Skeletal muscle cell (primary cell): ENCODE results near the gene GYPC.
A peak's percentile ranks its signal among the peaks of the same experiment; 100 is the strongest.
"Not testable (repeated sequence)": the region's sequence is repeated elsewhere in the genome, so short reads cannot be mapped to it uniquely, and the experiment has no call there.

Experiments
- DNase-seq: peaks from one replicate; pipeline ENCODE4 v3.0.0-alpha.2; 2010; ENCODE audit warnings: low read depth
- H3K4me3 ChIP-seq: 2 replicates; pipeline ENCODE4 v1.5.1; 2011; ENCODE audit warnings: low read depth, mild to moderate bottlenecking, control low read depth, low read length, moderate library complexity

Gene GYPC, protein sequence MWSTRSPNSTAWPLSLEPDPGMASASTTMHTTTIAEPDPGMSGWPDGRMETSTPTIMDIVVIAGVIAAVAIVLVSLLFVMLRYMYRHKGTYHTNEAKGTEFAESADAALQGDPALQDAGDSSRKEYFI

DNA sequence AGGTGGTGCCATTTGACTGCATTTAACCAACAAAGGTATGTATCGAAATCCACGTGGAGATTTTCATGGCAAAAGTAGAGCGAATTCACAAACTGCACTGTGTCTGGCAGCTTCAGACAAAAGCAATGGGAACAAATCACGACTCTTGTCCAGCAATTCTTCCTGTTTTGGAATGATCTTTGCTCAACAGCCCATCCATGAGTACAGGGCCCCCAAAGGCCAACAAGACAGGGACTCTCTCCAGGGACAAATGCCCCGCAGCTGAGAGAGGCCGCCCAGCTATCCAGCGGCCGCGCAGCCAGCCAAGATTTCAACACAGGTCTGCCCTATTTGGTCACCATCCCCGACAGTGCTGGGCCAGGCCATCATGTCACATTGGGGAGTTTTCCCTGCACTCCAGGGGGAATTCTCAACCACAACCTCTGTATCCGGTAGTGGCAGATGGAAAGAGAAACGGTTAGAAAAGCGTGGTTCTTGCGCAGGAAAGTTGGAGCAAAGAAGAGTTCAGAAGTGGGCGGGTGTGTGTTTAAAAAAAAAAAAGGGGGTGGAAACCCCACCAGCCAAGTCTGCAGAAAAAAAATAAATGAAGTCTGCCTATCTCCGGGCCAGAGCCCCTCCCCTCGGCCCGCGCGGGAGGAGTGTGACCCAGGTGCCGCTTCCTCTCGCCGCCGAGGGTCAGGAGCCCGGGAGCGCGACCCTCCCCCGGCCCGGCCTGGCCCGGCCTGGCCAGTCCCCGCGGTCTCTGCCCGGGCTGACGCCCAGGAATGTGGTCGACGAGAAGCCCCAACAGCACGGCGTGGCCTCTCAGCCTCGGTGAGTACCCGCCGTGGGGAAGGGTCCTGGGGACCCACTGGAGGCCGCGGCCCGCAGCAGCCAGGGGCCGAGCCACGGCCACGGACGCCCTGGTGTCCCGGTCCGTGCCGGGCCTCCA lies at the start of gene GYPC:
Gene GYPC, plus strand, starts transcription at position 659 of the 931 bp plus-strand sequence. Its CDS starts 106 bp downstream, at position 765.
- DNase-seq, result peak; percentile 62
- peak within 1 kb of the TSS; percentile 77 for H3K4me3 ChIP-seq

DNA sequence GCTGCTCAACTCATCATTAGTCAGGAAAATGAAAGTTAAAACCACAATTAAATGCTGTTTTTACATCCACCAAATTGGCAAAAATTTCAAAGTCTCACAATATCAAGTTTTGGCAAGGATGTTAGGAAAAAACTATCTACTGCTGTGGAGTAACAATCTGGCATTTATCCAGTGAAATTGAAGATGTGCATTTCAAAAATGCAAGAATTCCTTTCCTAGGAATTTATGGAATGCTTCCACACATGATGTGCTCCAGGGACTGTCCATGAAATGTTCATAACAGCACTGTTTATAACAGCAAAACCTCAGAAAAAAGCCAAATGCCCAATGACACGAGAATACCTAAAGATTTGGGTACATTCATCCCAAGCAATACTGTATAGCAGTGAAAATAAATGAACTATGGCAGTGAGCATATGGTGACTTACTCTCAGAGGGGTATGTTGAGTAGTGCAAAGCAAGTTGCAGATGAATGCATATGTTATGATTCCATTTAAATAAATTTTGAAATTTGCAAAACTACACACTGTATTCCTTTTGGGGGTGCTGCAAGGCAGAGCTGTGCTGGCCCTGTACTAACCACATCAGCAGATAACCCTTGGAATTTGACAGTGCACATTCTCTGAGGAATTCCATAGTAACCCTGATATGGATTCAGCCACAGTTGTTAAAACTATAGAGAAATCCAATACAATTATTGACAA lies 41.3 kb upstream of the GYPC start:
- H3K4me3 ChIP-seq, result no peak overlapping the region
- DNase-seq, result peak; percentile 11

DNA sequence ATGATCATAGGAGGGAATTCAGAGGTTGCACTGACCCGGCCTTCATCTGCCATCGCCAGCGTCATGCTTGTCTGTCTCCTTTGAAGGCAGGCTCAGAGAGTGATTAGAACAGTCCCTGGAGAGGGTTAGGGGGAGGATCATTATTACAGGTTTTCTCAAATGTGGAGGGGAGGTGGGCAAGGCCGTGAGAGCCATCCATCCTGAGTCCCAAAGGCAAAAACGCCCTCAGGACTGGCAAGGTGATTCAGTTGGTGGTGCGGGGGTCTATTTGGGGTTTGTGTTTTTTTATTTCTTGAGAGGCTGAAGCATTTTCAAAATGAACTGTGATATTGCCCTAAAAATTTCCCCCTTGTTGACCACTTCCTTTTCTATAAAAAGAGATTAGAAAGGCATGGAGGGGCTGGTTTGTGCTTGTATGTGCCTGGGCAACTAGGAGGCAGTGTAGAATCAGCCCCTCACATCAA lies 39.3 kb upstream of the GYPC start:
- no peak overlapping the region for H3K4me3 ChIP-seq
- DNase-seq, result no peak

DNA sequence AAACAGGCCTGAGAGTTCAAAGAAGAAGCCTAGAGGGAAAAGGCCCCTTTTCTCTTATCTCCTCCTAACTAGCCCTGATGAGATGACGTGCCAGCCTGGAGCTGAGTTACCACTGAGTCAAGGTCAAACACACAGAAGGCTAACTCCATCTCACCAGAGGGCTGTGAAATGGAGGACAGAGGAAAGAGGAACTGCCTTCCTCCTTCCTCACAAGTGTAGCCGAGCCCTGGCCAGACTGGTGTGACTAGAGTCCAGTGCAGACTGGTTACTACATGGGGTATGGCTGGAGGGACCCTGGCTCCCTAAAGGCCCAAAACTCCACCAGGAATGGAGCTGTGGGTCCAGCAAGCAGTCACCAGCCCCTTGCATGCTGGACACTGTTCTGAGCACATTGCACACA lies 35.7 kb upstream of the GYPC start:
- DNase-seq, result no peak
- no peak overlapping the region for H3K4me3 ChIP-seq

DNA sequence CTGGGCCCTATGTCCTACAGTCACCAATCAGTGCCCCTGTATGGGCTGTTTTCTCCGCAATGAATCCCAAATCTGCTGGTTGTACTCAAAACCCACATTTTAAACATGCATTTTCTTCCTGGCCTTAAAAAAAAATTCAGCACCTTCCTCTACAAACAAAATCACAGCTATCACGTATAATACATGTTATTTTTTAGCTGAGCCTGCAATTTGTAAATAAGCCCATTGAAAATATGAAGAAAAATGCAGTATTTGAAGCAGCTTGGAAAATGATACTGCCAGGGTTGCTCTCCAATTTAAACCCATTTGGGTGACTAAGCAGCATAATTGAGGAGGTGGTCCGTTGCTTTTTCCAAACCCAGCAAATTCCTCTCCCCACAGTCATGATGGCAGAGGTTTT lies 33.0 kb upstream of the GYPC start:
- no peak overlapping the region for H3K4me3 ChIP-seq

DNA sequence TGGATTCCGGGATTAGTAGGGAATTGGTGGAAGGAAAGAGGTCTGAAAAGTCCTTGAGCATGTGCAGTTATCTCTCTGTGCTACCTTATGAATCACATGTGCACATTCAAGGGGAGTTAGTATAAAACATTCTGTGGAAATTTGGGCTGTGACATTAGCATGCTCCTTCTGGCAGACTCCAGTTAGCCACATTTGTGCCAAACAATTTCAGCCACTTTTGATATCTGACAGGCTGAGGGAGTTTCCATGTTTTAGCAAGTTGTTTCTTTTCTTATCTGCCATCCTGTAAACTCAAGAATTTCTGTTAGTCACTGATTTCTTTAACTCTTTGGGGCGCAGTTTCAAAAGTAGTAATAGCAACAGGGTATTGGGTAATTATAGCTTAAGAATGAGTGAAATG lies 28.3 kb upstream of the GYPC start:
- no peak for DNase-seq
- no peak overlapping the region for H3K4me3 ChIP-seq

More for the DNA sequence above, 33.0 kb upstream of the GYPC start:
- no peak for DNase-seq

DNA sequence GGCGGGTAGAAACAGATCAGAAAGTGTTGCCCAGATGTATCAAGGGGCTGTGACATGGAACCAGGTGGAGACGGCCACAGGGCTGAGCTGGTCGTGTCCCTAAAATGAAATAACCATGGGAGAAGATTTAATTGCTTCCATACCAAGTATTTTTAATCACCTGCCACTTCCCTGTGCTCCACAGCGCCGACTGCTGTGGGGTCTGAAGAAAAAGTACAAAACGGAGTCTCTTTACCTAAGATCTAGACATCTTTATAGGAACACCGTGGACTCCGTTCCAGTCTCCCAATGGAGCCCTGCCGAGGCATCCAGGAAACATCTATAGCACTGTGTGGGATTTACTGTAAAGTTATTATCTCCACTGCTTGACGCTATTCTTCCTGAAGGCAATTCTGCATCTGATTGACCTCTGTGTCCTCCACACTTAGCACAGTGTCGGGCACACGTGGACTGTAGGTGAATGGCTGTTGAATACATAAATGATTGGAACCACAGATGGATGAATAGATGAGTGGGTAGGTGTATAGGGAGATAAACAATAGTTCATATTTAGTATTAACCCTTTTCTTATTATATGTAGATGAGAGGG lies 21.6 kb upstream of the GYPC start:
- H3K4me3 ChIP-seq, result no peak overlapping the region
- no peak for DNase-seq

DNA sequence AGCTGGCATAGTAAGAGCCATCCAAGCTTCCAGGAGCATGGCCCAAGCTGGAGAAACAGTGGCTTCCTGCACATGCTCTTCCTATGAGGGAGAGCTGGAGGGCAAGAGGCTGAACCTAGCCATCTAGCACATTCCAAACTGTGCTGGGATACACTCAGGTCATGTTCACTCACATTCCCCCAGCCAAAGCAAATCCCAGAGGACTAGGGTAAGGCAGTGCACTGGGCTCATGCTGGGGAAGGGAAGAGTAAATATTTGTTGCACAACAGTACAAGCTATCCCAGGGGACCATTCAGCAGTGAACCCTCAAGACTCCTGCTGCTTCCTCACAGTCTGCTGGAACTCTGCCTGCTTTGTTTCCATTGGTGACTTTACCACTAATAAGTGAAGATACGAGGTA lies 20.7 kb upstream of the GYPC start:
- peak; percentile 91 for DNase-seq
- no peak overlapping the region for H3K4me3 ChIP-seq

DNA sequence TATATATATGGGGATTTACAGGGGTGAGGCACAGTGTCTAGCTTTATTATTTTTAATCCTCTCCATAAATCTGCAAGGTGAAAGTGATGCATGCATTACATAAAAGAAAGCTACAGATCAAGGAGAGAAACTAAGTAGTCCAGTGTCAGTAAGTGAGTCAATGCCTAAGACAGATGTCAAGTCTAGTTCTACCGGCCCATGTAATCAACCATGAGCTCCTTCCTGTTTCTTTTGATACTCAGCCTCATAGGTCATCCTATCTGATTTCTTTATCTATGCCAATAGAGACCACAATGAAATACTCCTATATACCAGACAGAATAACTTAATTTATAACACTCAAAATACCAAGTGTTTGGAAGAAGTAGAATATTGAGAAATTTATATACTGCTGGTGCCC lies 20.2 kb upstream of the GYPC start:
- no peak for DNase-seq
- no peak overlapping the region for H3K4me3 ChIP-seq

DNA sequence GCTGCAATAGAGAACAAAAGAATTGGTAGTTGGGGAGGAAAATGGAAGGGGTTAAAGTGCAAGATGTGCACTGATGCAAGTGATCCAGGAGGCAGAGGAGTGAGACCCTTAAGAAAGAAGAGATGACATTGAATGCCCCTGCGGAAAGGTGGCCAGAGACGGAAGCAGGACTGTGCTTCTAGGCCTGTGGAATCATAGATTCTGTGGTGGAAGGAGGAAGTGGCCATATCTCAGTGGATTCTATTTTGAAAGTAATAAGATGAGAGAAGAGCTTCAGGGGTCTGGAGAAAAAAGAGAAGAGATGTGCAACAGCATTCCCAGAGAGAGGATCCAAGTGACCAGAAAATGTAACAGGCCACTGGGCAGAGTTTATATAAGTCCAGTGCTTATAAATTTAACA lies 18.6 kb upstream of the GYPC start:
- no peak for DNase-seq
- no peak overlapping the region for H3K4me3 ChIP-seq

DNA sequence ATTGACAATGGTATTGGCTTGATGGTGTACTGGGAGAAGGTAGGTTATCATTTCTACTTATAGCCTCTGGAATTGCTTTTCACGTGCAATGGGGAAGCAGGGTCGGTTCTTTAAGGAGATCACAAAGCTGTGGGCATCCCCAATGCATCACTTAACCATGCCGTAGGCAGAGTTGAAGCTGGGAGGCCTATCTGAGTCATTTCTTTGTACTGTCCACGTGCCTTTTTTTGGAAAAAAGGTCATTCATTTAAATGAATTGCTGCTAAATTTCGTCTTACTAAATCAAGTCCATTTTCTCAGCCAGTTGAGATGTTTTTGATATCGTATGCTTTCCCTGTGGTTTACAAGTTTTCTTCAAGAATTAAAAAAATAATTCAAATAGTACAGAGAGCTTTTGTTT lies 17.2 kb upstream of the GYPC start:
- H3K4me3 ChIP-seq, result no peak overlapping the region
- no peak for DNase-seq

DNA sequence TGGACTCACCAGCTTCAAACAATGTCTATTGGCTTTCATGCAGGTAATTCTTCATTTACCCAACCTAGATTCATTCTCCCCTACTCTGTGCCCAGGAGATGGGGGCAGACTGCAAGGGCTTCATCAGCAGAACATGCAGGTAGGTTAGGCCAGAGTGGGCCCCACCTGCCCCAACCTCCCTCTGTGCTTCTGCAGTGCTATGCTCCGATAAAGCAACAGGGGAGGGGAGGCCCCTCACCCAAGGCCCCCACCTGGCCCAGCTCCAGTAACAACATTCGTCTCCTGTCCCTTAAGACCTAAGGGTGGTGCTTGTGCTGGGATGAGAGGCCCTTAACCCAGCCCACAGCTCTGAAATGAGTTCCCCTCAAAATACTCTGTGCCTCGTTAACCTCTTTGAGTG lies 16.7 kb upstream of the GYPC start:
- DNase-seq, result no peak
- no peak overlapping the region for H3K4me3 ChIP-seq

DNA sequence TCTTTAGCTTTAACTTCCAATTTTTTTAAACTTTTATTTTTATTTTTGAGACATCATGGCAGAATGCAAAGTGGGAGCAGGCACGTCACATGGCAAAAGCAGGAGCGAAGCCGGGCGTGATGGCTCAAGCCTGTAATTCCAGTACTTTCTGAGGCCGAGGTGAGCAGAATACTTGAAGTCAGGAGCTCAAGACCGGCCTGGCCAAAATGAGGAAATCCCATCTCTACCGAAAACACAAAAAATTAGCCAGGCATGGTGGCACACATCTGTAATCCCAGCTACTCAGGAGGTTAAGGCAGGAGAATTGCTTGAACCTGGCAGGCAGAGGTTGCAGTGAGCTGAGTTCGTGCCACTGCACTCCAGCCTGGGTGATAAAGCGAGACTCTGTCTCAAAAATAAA lies 14.7 kb upstream of the GYPC start:
- not testable (repeated sequence) for H3K4me3 ChIP-seq, DNase-seq

DNA sequence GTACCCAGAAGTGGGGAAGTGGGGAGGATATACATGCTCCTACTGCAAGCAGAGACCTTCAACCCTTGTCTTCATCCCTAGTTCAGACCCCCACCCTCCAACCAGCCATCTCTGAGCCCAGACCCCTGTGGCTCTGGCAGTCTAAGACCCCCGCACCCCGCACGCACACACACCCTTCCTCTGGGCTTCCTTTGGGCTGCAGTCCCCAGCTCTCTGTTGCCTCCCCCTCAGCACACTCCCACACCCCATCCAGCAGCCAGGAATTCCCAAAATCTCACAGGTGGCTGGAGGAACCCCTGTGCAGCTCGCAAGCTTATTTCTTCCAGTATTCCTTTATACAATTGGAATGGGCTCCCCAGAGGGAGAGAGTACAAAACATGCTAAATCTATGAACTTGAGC lies 13.9 kb upstream of the GYPC start:
- no peak for DNase-seq
- H3K4me3 ChIP-seq, result no peak overlapping the region

DNA sequence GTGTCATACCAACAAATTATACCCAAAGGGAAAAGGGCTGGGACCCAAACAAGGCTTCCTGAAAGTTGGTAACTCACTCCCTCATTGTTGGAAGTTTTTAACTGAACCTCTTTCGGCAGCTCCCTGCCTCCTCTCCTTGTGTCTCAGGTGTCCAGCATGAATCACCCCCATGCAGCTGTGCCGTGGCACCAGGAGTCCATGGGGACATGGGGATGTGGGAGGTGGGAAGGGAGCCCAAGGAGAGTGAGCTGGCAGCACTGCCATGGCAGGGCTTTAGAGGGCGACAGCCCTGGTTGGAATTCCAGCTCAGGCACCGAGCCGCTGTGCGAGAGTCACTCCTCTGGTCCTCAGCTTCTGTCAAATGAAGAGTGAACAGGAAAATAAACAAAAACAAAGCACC lies 12.5 kb upstream of the GYPC start:
- H3K4me3 ChIP-seq, result no peak overlapping the region
- DNase-seq, result no peak

DNA sequence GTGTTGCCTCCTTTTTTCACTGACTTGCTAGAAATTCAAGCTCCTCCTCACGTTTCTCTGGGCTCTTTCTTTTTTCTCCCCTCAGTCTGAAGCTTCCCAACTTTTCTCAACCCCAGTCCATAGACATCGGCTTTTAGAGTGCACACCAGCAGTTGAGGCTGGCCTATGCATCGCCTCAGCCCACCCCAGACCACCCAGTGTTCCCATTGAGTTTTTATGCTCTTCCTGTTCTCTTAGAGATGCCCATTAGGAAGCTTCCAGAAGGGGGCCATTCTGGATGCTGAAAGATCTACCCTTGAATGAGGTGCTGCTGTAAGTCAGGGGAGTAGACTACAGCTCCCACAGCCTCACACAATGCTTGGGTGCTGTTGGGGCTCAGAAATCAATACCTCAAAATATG lies 12.0 kb upstream of the GYPC start:
- no peak overlapping the region for H3K4me3 ChIP-seq
- DNase-seq, result no peak

DNA sequence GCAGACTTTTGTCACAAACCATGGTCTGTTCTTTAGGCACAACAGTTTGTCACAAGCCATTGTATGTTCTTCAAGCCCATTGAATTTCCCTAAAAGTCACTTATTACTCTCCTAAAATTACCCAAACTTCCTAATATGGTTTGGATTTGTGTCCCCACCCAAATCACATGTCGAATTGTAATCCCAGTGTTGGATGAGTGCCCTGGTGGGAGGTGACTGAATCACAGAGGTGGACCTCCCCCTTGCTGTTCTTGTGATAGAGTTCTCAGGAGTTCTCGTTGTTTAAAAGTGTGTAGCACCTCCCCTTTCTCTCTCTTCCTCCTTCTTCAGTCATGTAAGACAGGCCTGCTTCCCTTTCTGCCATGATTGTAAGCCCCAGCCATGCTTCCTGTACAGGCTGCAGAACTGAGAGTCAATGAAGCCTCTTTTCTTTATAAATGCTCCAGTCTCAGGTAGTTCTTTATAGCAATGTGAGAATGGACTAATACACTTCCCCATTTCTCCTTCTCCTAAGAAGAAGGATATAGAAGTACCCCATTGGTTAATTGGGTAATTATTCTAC lies 11.2 kb upstream of the GYPC start:
- no peak overlapping the region for H3K4me3 ChIP-seq
- DNase-seq, result no peak

DNA sequence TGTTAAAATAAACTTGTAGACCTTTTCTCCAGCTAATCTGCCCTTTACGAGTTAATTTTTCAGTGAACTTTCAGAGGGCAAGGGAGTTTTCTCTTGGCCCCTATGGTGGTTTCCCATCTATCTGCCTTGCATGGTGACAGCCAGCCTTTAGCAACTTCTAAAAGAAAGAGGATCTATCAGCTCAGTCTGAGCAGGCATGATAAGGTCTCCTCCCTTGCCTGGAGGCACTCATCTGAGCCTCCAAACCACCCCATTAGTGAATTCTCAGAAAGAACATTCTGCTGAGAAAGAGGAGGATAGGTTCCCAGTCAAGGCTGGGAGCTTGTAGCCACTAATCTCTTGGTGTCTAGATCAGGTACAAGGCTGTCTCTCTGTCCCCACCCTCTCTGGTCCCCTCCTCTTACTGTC lies 10.7 kb upstream of the GYPC start:
- no peak for DNase-seq
- H3K4me3 ChIP-seq, result no peak overlapping the region

DNA sequence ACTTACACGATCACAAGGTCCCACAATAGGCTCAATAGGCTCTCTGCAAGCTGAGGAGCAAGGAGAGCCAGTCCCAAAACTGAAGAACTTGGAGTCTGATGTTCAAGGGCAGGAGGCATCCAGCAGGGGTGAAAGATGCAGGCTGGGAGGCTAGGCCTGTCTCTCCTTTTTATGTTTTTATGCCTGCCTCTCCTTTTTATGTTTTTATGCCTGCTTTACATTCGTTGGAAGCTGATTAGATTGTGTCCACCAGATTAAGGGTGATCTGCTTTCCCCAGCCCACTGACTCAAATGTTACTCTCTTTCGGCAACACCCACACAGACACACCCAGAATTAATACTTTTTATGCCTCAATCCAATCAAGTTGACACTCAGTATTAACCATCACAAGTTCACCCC lies 9.9 kb upstream of the GYPC start:
- no peak for DNase-seq
- H3K4me3 ChIP-seq, result no peak overlapping the region
